ENCODE data around the gene NME7.
A peak's percentile ranks its signal among the peaks of the same experiment; 100 is the strongest.
"Not testable (repeated sequence)": the region's sequence is repeated elsewhere in the genome, so short reads cannot be mapped to it uniquely, and the experiment has no call there.

NME7 gene

DNA sequence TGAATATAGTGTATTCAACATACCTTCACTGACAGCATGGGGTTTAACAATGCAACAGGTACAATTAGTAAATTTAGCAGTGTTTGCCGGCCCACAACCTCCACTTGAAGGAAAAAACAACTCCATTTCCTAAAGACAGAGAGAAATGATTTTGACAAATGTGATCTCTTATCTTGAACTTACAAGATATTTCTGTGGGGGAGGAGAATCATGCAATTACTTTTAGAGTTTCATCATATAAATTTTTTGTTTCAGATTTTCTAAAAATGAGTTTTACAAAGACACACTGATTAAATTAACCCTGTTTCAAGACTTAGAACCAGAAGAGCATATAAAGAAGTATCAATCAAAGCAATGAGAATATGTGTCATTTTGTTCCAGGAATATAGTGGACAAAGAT, 80.3 kb downstream of the NME7 start:
- TF ChIP-seq SCRT2 (tag by site-specific recombination; IDR thresholded peaks at IDR 0.05) (peak; percentile 45), ZNF747 (tag by site-specific recombination; IDR thresholded peaks at IDR 0.05) (no peak), REPIN1 (tag by site-specific recombination; IDR thresholded peaks at IDR 0.05; ENCODE audit: low read depth) (no peak), ZNF112 (tag by site-specific recombination; IDR thresholded peaks at IDR 0.05) (no peak), ZFP69B (tag by site-specific recombination; IDR thresholded peaks at IDR 0.05) (no peak)
- no peak overlapping the region for H3K27ac ChIP-seq (ENCODE audit: extremely low read depth, low read depth, low read length)
- no peaks in the 10 kb centered on the region for H3K4me1 ChIP-seq (ENCODE audit: control insufficient read depth, insufficient read depth, low read length)
- no peaks in the 10 kb centered on the region for H3K9me3 ChIP-seq (ENCODE audit: control insufficient read depth, insufficient read depth, low read depth, low read length)
- H3K36me3 ChIP-seq (ENCODE audit: control insufficient read depth in 2 of 2, insufficient read depth in 1 of 2, low read length in 2 of 2): no peaks in the 10 kb centered on the region
- ChIA-PET POLR2A (no interaction called here), CTCF (no interaction called here)
- no peak overlapping the region for H3K4me3 ChIP-seq (ENCODE audit: low read depth, low read length)

DNA sequence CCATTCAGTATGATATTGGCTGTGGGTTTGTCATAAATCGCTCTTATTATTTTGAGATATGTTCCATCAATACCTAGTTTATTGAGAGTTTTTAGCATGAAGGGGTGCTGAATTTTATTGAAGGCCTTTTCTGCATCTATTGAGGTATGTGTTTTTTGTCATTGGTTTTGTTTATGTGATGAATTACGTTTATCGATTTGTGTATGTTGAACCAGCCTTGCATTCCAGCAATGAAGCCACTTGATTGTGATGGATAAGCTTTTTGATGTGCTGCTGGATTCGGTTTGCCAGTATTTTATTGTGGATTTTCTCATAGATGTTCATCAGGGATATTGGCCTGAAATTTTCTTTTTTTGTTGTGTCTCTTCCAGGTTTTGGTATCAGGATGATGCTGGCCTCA, 86.0 kb downstream of the NME7 start:
- CTCF ChIA-PET; H3K4me1 ChIP-seq (ENCODE audit: control insufficient read depth, insufficient read depth, low read length); H3K9me3 ChIP-seq (ENCODE audit: control insufficient read depth, insufficient read depth, low read depth, low read length); H3K27ac ChIP-seq (ENCODE audit: extremely low read depth, low read depth, low read length); POLR2A ChIA-PET; H3K36me3 ChIP-seq (ENCODE audit: control insufficient read depth in 2 of 2, insufficient read depth in 1 of 2, low read length in 2 of 2); H3K4me3 ChIP-seq (ENCODE audit: low read depth, low read length): not testable (repeated sequence)

- Histone ChIP-seq H3K9me3 (ENCODE audit: control insufficient read depth, insufficient read depth, low read depth, low read length) (no peaks in the 10 kb centered on the region), H3K4me1 (ENCODE audit: control insufficient read depth, insufficient read depth, low read length) (no peaks in the 10 kb centered on the region), H3K36me3 (ENCODE audit: control insufficient read depth in 2 of 2, insufficient read depth in 1 of 2, low read length in 2 of 2) (no peaks in the 10 kb centered on the region), H3K27ac (ENCODE audit: extremely low read depth, low read depth, low read length) (no peak overlapping the region), H3K4me3 (ENCODE audit: low read depth, low read length) (no peak overlapping the region)
- ChIA-PET POLR2A (no interaction called here), CTCF (interaction anchor here (0.7 kb wide), 1 partner anchor 65 kb away, joined by 3 read pairs; no protein-coding TSS in a partner anchor)
- no peak for TF ChIP-seq ZNF610 (tag by site-specific recombination; IDR thresholded peaks at IDR 0.05; ENCODE audit: borderline replicate concordance)
- no peak for TF ChIP-seq ZSCAN30 (tag by site-specific recombination; IDR thresholded peaks at IDR 0.05)
- TF ChIP-seq ZNF239 (tag by site-specific recombination; IDR thresholded peaks at IDR 0.05): no peak
- no peak for TF ChIP-seq ZFP37 (tag by site-specific recombination; IDR thresholded peaks at IDR 0.05)
- TF ChIP-seq ZSCAN18 (tag by site-specific recombination; IDR thresholded peaks at IDR 0.05): no peak
- no peak for TF ChIP-seq ZNF274 (IDR thresholded peaks at IDR 0.05; ENCODE audit: low read length)
- TF ChIP-seq ZNF274 (tag by site-specific recombination; IDR thresholded peaks at IDR 0.05; ENCODE audit: borderline replicate concordance): no peak
- TF ChIP-seq, protein P1, sequence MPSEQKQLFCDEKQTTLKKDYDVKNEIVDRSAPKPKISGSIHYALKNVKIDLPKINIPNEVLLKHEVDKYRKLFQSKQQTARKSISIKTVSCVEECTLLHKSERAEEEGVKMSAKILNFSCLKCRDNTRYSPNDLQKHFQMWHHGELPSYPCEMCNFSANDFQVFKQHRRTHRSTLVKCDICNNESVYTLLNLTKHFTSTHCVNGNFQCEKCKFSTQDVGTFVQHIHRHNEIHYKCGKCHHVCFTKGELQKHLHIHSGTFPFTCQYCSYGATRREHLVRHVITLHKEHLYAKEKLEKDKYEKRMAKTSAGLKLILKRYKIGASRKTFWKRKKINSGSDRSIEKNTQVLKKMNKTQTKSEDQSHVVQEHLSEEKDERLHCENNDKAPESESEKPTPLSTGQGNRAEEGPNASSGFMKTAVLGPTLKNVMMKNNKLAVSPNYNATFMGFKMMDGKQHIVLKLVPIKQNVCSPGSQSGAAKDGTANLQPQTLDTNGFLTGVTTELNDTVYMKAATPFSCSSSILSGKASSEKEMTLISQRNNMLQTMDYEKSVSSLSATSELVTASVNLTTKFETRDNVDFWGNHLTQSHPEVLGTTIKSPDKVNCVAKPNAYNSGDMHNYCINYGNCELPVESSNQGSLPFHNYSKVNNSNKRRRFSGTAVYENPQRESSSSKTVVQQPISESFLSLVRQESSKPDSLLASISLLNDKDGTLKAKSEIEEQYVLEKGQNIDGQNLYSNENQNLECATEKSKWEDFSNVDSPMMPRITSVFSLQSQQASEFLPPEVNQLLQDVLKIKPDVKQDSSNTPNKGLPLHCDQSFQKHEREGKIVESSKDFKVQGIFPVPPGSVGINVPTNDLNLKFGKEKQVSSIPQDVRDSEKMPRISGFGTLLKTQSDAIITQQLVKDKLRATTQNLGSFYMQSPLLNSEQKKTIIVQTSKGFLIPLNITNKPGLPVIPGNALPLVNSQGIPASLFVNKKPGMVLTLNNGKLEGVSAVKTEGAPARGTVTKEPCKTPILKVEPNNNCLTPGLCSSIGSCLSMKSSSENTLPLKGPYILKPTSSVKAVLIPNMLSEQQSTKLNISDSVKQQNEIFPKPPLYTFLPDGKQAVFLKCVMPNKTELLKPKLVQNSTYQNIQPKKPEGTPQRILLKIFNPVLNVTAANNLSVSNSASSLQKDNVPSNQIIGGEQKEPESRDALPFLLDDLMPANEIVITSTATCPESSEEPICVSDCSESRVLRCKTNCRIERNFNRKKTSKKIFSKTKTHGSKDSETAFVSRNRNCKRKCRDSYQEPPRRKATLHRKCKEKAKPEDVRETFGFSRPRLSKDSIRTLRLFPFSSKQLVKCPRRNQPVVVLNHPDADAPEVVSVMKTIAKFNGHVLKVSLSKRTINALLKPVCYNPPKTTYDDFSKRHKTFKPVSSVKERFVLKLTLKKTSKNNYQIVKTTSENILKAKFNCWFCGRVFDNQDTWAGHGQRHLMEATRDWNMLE (tag by site-specific recombination; conservative IDR thresholded peaks at IDR 0.05; ENCODE audit: low read depth): no peak
- no peak for TF ChIP-seq ZNF140 (tag by site-specific recombination; IDR thresholded peaks at IDR 0.05)
These were observed 96.5 kb downstream of the NME7 start for GRCh38 chr1:169271098-169271497.

Data from HEK293 (cell line).